HL-60/S4 treated with retinoic acid at 250 ng/mL for 4 days and 3 days (cell line): ENCODE data around the gene RDX.
"Not testable (repeated sequence)": the region's sequence is repeated elsewhere in the genome, so short reads cannot be mapped to it uniquely, and the experiment has no call there.

ENCODE experiments used
- in situ Hi-C: fragments of 300-500 bp; cut with MboI; formaldehyde crosslinking; loops from 2 replicates; pipeline ENCODE4 v1.7.0; 2022; ENCODE audit warnings: low sequenced_read_pairs

RDX gene

DNA sequence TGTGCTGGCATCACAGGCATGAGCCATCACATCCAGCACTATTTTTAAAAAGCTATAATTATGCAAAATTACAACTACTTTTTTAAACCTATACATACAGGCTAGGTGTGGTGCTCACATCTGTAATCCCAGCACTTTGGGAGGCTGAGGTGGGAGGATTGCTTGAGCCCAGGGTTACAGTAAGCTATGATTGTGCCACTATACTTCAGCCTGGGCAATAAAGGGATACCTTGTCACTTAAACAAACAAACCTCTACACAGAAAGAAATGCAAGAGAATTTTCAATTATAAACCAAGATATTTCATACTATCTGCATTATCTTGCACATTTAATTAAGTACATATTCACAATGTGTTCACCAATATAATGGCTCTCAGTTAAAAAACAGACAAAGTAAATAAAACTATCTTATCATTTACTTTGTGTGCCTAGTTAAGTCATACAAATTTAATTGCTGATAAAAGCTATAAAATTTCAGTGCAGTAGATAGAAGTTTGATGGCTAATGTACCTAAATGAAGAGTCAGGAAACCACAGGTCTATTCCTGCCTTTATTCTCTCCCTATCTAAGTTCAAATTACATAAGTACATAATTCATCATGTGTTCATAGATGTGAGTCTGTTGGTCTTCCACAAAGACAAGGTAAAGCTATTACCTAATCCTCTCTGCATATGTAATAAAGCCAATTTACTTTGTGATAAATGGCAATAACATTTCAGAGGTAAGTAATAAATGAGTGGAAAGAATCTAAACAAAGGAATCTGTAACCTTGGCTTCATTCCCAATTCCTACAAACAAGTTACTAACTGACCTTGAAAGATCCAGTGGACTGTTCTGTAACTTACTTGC, 9.0 kb upstream of the RDX start:
- in situ Hi-C loops = no loop called here

DNA sequence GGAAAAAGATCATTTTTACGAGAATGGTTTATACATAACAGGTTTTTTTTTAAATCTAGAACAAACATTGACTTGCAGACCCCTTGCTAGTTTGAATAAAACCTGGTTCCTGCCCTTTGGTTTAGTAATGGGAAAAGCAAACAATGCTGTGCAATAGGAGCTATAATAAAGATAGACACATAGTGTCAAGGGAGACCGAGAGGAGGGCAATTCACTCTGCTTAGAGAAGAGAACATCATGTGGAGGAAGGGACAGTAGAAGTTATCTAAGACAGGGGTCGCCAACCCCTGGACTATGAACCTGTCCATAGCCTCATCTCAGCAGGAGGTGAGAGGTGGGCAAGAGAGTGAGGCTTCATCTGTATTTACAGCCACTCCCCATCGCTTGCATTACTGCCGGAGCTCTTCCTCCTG, 7.0 kb upstream of the RDX start:
- in situ Hi-C loops = no loop called here

DNA sequence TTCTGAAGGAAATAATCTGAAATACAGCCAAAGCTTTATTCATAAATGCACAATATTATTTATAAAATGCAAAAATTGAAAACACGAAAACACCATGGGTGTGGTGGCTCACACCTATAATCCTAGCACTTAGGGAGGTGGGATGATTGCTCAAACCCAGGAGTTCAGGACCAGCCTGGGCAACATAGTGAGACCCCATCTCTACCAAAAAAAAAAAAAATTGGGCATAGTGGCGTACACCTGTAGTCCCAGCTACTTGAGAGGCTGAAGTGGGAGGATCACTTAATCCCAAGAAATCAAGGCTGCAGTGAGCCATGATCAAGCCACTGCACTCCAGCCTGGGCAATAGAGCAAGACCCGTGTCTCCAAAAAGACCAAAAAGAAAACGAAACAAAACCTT, 5.2 kb upstream of the RDX start:
- in situ Hi-C loops = no loop called here

DNA sequence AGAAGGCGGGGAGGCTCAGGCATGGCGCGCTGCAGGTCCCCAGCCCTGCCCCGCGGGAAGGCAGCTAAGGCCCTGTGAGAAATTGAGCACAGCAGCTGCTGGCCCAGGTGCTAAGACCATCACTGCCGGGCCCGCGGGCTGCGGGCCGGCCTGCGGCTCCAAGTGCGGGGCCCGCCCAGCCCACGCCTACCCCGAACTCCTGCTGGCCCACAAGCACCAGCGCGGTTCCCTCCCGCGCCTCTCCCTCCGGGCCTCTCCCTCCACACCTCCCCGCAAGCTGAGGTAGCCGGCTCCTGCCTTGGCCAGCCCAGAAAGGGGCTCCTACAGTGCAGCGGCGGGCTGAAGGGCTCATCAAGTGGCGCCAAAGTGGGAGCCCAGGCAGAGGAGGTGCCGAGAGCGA, 4.6 kb upstream of the RDX start:
- in situ Hi-C loops = no loop called here

DNA sequence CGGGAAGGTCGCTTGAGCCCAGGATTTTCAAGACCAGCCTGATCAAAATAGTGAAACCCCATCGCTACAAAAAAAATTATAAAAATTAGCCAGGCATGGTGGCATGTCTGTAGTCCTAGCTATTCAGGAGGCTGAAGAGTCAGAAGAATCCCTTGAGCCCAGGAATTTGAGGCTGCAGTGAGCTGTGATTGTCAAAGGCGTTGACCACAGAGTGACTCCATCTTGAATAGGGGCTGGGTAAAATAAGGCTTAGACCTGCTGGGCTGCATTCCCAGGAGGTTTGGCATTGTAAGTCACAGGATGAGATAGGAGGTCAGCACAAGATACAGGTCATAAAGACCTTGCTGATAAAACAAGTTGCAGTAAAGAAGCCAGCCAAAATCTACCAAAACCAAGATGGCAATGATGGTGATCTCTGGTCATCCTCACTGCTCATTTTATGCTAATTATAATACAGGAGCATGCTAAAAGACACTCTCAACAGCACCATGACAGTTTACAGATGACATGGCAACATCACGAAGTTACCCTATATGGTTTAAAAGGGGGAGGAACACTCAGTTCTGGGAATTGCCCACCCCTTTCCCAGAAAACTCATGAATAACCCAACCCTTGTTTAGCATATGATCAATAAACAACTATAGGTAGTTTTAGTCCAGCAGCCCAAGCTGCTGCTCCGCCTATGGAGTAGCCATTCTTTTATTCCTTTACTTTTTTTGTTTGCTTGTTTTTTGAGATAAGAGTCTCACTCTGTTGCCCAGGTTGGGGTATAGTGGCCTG, 2.8 kb upstream of the RDX start:
- in situ Hi-C loops = no loop called here

DNA sequence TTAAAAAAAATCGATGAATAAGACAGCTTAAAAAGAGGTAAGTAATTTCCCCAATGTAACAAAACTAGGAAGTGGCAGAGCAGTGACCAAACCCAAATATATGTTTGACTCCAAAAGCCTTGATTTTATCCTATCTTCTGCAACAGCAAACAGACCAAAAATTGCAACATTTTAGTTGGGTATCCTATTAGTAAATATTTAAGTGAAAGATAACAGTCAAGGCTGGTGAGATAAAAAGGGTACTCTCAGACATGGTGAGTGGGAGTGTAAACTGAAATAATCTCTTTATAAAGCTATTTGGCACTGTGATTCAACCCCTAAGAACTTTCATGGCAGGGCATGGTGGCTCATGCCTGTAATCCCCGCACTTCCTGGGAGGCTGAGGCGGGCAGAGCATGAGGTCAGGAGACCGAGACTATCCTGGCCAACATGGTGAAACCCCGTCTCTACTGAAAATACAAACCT, 1.9 kb upstream of the RDX start:
- in situ Hi-C loops = no loop called here

DNA sequence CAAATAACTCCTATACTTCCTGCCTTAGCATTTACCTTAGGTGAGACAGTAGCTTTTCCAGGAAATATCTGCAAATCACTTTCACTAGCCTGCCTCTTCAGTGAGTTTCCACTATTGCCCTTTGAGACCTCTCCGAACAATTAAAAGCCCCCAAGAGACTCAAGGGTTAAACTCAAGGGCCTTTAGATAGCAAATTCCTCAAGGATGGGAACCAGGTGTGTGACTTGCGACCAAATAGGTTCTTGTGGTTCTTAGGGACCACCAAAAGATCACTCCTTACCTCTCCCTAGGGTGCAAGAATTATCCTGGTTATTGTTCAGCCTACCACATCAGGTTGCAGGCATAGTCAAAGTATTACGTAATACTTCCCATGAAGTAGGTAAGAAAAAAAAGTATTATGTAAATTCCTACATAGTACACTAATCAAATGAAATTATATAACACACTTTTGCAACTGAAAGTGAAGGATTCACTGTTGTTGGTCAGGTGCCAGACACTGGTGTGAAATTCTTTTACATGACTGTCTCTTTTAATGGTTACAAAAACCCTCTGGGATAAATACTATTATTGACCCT, 1.4 kb upstream of the RDX start:
- in situ Hi-C loops = no loop called here

DNA sequence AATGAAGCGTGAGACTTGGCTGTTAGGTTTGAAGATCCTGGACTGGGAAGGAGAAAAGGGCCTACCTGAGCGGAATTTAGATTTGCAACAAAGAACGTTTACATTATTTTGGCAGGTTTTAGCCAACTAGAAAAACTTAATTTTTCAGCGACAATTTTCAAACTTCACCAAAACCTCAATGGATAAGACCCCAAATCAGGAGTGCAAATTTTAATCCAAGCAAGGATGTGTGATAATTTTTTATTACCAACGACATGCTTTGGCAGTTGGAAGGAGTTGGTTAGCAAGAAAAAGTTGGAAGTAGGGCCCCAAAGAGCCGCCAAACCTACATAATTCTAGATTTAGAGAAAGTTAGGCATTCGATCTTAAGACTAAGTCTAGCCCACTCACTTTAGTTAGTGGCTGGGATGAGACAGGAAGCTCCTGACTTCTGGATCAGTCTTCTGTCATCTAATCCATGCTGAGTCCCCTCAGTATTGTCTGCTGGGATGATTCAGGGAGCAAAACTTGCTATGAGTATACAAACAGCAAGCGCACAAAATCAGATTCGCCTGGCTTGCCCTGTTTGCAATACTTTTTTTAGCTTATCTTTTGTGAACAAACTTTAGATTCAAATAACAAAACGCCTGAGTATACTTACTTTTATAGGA, 787 bp upstream of the RDX start:
- in situ Hi-C loops = no loop called here

DNA sequence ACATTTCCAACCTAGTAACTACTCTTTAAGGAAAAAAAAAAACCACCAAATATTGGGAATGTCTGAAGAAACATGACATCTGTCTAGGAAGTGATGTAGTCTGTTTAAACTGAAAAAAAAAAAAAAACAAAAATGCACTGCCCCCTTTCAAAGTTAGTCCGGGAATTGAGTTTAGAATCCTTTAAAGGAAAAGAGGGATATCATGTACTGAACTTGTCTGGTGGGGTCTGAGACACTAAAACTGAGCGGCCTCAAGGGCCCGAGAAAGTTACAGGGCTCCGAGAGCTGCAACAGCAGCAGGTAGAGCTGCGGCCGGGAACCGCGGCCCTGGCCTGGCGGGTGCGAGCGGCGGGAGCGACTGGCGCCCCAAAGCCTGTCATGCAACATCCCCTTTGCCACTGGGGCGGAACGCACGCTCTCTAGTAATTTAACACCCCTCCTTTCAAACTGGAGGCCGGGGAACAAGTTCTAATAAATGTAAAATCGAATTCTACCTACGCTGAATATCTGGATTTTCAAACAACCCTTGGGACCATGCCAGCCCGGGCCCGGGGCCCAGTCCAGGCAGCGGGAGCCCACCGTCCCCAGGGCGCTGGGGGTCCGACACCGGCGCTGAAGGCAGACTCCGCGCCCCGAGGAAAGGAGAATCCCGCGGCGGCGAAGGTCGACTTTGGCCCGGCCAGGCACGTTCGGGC, 736 bp downstream of the RDX start:
- in situ Hi-C loops = no loop called here

DNA sequence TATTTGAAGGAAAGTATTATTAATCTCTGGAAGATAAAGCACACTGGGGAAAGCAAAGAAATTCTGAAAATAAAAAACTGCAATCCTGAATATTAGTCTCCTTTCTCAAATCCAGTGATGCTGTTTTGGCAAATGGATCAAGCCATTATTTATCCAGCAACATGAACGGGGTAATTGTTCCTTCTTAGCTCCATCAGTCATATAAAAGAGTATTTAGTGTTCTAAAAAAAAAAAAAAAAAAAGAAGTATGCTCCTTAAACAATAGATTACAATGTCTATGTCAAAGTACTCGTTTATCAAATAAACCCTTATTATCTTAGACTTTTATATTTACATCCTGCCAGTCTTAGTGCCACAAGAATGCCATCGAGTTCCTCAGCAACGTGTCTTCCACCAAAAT, 1.3 kb downstream of the RDX start:
- in situ Hi-C loops = no loop called here

DNA sequence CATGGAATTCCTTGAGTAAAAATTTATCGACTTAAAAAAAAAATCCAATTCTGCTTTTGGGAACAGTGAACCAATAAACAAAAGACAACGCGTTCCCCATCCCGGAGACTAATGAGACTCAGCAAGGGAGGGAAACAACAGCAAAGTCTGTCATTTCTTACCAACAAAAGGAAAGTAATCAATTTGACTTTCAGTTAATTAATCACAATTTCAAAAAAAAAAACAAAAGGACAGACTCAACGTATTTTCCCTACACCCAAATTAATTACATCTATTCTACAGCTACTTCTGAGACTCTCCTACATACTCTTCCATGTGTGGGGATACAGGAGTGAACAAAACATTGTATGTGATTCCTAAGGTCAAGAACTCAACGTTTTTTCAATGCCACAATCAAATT, 1.9 kb downstream of the RDX start:
- in situ Hi-C loops = no loop called here

DNA sequence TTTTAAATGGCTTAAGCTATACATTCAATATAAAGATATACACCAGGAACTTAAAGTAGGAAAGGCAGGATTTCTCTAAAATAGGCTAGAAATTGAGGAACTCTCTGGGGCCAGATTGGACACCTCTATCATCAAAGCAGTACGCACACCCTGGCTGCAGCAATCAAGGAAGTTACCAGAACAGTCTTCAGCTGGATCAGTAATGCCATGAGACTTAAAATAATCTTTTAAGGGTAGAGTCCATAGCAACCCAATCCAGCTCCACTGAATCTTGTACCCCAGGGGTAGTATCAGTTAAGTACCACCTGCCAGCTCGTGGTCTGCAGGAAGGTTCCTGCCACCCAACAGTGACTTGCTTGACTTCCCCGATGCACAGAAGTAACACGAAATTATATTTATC, 3.0 kb downstream of the RDX start:
- in situ Hi-C loops = no loop called here

DNA sequence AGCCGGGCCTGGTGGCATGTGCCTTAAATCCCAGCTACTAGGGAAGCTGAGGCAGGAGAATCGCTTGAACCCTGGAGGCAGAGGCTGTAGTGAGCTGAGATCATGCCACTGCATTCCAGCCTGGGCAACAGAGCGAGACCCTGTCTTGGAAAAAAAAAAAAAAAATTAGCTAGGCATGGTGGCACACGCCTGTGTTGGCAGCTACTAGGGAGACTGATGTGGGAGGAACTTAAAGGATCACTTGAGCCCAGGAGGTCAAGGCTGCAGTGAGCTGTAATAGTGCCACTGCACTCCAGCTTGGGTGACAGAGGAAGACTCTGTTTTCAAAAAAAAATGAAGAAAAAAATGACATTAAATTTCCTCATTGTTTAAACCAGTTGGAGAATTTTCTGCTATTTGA, 4.3 kb downstream of the RDX start:
- in situ Hi-C loops = not testable (repeated sequence)

DNA sequence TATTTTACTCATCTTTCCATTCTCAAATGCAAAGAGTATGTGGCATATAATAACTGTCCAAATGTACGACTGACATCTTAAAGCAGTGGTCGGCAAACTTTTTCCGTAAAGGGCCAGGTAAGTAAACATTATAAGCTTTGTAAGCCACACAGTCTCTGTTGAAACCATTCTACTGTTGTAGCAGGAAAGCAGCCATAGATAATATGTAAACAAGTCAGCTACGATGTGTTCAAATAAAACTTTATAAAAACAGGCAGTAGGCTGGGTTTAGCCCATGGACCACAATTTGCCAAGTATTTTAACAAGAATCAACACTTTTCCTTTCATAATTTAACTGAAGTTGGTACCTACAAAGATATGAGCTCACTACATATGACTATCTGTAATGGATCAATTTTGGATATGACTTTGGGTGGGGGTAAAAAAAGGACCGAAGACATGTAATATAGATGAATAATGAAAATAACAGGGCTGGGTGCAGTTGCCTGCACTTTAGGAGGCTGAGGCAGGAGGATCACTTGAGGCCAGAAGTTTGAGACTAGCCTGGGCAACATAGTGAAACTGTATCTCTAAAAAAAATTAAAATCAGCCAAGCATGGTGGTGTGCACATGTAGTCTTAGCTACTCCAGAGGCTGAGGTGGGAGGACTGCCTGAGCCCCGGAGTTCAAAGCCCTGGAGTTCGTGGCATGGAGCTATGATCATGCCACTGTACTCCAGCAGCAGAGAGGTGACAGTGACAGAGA, 5.7 kb downstream of the RDX start:
- in situ Hi-C loops = no loop called here

DNA sequence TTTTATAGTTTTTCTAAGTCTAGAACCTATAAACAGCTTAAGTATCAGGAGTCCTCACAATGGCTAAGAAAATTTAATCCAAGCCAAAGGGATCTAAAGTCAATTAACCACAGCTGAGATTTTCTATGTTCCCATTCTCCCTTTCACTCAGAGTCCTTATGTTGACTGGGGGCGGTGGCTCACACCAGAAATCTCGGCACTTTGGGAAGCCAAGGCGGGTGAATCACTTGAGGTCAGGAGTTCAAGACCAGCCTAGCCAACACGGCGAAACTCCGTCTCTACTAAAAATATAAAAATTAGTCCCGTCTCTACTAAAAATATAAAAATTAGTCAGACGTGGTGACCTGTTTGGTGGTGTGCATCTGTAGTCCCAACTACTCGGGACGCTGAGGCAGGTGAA, 6.9 kb downstream of the RDX start:
- in situ Hi-C loops = no loop called here

DNA sequence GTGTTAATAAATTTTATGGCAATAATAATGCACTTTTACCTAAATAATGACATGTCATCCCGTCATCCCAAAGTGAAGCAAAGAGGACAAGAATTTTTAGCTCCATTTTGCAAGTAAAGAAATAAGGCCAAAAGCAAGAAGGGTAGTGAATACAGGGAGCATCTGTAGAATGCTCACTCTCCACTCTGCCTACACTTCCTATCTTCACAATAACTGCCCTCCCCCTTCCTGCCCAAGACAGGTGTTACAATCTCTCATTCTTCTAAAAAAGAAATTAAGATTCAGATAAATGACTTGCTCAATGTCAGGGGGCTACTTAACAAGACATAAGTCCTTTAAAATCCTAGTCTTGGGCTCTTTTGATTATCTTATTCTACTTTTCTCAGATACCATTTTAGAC, 8.9 kb downstream of the RDX start:
- in situ Hi-C loops = no loop called here

DNA sequence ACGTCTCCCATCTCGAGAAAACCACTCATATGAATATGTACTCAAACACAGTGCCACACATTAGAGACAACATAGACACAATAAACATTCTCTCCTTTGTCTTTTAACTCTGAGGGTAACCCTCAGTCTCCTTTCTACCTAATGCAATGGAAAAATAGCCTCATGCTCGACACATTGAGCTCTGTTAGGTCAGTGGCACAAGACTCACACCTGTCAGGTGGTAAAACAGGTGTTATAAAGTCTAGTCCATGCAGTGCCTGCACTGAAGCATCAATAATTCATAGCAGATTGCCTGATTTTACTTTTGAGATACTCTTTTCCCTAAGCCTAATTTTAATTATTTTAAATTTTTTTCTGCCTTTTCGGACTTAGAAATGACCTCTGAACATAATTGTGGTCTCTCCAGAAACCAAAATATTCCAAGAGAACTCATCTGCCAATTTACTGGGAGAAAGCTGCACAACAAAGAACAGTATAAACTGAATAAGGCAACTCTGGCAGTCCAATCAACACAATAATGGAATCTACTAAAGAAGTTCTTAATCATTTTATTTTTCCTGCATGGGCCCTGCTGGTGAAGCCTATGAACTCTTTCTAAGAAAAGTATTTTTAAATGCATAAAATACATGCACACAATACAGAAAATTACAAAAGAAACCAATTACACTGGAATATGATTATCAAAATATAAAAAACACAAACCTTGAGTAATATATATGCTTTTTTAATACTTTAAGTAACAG, 9.9 kb downstream of the RDX start:
- in situ Hi-C loops = no loop called here

DNA sequence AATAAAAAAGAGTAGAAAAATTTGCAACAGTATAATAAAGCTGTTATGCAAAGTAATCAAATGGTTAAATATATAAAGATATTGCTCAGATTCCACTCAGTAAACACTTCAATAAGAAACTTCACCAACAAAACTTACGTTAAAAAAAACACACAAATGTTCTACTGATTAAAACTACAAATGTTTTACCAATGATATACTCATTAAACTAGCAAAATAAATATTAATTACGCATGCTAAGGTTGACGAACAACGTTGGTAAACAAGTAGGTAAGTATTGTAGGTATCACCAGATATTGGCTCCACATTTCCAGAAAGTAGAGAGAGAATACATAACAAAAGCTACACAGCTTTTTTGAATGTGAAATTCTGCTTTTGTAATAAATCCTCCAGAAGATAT, 12.6 kb downstream of the RDX start:
- in situ Hi-C loops = no loop called here

DNA sequence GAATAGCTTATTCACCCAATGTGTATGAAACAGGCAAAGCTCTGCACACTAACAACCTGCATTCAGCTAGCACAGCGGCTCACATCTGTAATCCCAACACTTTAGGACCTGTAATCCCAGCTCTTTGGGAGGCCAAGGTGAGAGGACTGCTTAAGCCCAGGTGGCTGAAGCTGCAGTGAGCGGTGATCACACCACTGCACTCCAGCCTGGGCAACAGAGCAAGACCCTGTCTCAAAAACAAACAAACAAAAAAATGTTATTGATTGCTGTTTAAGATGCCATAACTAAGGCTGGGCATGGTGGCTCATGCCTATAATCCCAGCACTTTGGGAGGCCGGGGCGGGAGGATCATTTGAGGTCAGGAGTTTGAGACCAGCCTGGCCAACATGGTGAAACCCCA, 15.8 kb downstream of the RDX start:
- in situ Hi-C loops = not testable (repeated sequence)
